ENCODE measurements around the gene GLRX5. TPM values are rescaled to one million over a fixed set of nuclear protein-coding genes. Genes with fewer than 3 reads are reported as not detected.

The GLRX5 gene
- total RNA-seq, 2 donors from 2014 or later: 36.0 to 45.9 TPM

Other genes starting within 250 kb of the GLRX5 start
- gene CLMN, start 215.1 kb upstream of the GLRX5 start, total RNA-seq: 1 to 10 TPM; 5.8 to 6.9 TPM
- 10 to 100 TPM in 1 of 2 donors, 1 to 10 TPM in 1; 9.9 to 73.8 TPM for gene SYNE3, start 18.4 kb upstream of the GLRX5 start, total RNA-seq
- gene TCL1B, start 151.4 kb downstream of the GLRX5 start, total RNA-seq: not detected
- not detected for gene TCL1A, start 179.1 kb downstream of the GLRX5 start, total RNA-seq